Measurements from ENCODE around the gene HOXB1. TPM values are rescaled to one million over a fixed set of nuclear protein-coding genes. Genes with fewer than 3 reads are reported as not detected.

Gene HOXB1
- total RNA-seq, 1 experiment from 2014 or later, result not detected

DNA sequence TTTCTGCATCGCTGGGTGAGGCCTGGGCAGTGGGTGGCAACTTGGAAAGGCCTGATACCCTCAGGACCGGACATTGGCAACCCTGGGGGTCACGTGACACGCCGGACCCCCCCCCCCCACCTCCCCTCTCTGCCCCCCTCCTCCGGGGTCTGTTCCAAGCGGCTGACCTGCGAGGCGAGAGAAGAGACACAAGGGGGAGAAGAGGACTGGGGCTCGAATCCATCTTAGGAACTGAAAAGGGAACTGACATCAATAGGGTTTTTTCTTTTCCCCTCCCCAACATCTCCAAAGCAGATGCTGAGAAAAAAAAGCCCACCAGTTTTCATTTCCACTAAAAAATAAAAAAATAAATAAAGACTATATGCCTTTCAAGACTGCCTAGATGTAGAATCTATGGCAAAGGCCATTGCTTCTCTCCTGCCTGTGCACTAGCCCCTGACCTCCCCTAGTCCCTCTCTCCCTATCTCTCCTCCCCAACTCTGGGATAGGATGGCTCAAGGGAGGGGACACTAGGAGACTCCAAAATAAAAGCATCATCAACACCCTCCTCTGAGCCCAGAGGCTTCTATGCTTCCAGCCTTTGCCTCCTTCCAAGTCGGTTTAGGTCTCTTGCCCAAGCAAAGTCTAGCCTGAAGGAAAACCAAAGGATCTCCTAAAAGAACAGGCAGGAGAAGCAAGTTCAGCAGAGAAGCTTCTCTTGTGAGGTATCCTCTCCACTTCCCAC is 21.8 kb upstream of the HOXB1 start:
- H3K36me3 ChIP-seq (ENCODE audit: low read depth), result no peaks in the 10 kb centered on the region
- H3K79me2 ChIP-seq (ENCODE audit: low read depth), result no peaks in the 10 kb centered on the region
- DNase-seq, result no peak
- CTCF ChIA-PET, result no interaction called here
- H3K27me3 ChIP-seq (ENCODE audit: insufficient read depth, low read depth), result no peaks in the 10 kb centered on the region
- no peak overlapping the region for H3K4me2 ChIP-seq
- POLR2A ChIA-PET (ENCODE audit: unreplicated experiment), result no interaction called here
- no peak overlapping the region for H3K4me3 ChIP-seq
- H3K27ac ChIP-seq, result no peak overlapping the region
- no peaks in the 10 kb centered on the region for H3K4me1 ChIP-seq (replicated peaks; ENCODE audit: insufficient read depth)
- BruUV-seq (replicated peaks), result no TSS peak
- no peak for TF ChIP-seq EZH2 (IDR thresholded peaks at IDR 0.05; ENCODE audit: low read depth)
- TF ChIP-seq, protein P1, sequence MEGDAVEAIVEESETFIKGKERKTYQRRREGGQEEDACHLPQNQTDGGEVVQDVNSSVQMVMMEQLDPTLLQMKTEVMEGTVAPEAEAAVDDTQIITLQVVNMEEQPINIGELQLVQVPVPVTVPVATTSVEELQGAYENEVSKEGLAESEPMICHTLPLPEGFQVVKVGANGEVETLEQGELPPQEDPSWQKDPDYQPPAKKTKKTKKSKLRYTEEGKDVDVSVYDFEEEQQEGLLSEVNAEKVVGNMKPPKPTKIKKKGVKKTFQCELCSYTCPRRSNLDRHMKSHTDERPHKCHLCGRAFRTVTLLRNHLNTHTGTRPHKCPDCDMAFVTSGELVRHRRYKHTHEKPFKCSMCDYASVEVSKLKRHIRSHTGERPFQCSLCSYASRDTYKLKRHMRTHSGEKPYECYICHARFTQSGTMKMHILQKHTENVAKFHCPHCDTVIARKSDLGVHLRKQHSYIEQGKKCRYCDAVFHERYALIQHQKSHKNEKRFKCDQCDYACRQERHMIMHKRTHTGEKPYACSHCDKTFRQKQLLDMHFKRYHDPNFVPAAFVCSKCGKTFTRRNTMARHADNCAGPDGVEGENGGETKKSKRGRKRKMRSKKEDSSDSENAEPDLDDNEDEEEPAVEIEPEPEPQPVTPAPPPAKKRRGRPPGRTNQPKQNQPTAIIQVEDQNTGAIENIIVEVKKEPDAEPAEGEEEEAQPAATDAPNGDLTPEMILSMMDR (conservative IDR thresholded peaks at IDR 0.05), result no peak
- no peaks in the 10 kb centered on the region for H3K9me3 ChIP-seq (ENCODE audit: insufficient read depth, low read depth)
- H2AFZ ChIP-seq, result no peak overlapping the region
- H3F3A ChIP-seq (ENCODE audit: insufficient read depth, low read depth), result no peaks in the 10 kb centered on the region
- no peaks in the 10 kb centered on the region for H3K9me2 ChIP-seq (ENCODE audit: insufficient read depth)
- no peaks in the 10 kb centered on the region for H4K20me1 ChIP-seq (ENCODE audit: insufficient read depth)
- intact Hi-C loops (cut with micrococcal nuclease; ENCODE audit: unreplicated experiment), result no loop called here

DNA sequence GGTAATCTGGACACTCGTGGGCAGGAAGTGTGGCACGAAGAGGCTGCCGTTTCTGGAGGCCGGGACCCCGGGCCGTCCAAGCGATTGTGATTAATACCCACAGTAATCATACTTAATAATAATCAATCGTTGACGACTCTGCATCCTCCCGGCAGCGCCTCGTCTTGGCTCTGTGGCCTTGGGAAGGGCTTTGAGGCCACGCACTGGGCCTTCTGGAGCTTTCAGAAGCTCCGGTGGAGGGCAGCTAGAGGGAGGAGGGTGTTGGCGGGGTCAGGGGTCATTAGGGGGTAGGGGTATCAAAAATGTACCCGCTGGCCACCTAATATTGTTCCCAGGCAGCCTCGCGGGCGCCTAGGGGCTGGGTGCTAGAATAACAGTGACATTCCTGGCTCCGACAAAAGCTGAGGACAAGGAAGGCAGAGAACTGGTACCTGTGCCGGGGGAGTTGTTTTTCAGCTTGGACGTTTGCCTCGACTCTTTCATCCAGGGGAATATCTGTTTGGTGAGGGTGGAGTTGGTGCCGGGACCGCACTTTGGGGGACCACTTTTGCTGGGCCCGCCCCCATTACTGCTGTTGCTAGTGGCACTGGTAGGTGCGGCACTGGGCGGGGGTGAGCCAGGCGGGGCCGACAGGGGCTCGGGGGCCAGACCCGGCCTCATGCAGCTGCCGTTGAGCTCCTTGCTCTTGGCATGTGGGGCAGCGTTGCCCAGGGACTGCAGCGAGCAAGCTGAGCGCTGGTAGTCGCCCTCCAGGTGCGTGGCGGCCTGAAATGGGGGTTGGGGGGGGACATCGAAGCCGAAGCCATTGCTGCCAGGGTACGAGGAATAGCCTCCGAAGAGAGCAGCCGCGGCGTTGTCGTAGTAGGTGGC is 21.0 kb upstream of the HOXB1 start:
- intact Hi-C loops (cut with micrococcal nuclease; ENCODE audit: unreplicated experiment), result no loop called here
- H4K20me1 ChIP-seq (ENCODE audit: insufficient read depth), result no peaks in the 10 kb centered on the region
- H3K79me2 ChIP-seq (ENCODE audit: low read depth), result no peaks in the 10 kb centered on the region
- no peak overlapping the region for H2AFZ ChIP-seq
- H3K4me1 ChIP-seq (replicated peaks; ENCODE audit: insufficient read depth), result no peaks in the 10 kb centered on the region
- peaks cover 3% of the 10 kb centered on the region; the same call in 1 of the 2 replicates for H3F3A ChIP-seq (ENCODE audit: insufficient read depth, low read depth)
- H3K9me2 ChIP-seq (ENCODE audit: insufficient read depth), result no peaks in the 10 kb centered on the region
- no peaks in the 10 kb centered on the region for H3K36me3 ChIP-seq (ENCODE audit: low read depth)
- H3K27me3 ChIP-seq (ENCODE audit: insufficient read depth, low read depth), result no peaks in the 10 kb centered on the region
- H3K4me2 ChIP-seq, result no peak overlapping the region
- H3K9me3 ChIP-seq (ENCODE audit: insufficient read depth, low read depth), result no peaks in the 10 kb centered on the region
- no peak for TF ChIP-seq EZH2 (IDR thresholded peaks at IDR 0.05; ENCODE audit: low read depth)
- DNase-seq, result no peak
- H3K27ac ChIP-seq, result no peak overlapping the region
- no peak overlapping the region for H3K4me3 ChIP-seq
- ChIA-PET POLR2A (ENCODE audit: unreplicated experiment) (no interaction called here), CTCF (no interaction called here)
- no TSS peak for BruUV-seq (replicated peaks)

DNA sequence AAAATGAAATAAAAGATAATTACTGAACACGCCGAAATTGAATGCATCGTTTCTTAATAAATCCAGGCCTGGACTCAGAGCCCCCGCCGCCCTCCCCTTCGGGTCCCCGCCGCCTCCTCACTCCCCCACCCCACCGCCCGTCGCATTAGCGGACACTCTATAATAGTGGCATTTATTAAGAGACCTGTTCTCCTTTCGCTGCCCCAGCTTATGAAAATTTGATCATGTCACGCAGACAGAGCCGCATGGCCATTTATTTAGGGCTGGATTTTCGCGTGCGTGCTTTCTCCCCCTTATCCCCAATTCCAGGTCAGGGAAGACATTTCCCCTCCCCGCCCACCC is 20.4 kb upstream of the HOXB1 start:
- no peaks in the 10 kb centered on the region for H3K4me1 ChIP-seq (replicated peaks; ENCODE audit: insufficient read depth)
- no peak for TF ChIP-seq EZH2 (IDR thresholded peaks at IDR 0.05; ENCODE audit: low read depth)
- TF ChIP-seq, protein P1 (conservative IDR thresholded peaks at IDR 0.05), result no peak
- DNase-seq, result no peak
- CTCF ChIA-PET, result no interaction called here
- H3K27ac ChIP-seq, result no peak overlapping the region
- POLR2A ChIA-PET (ENCODE audit: unreplicated experiment), result no interaction called here
- no peak overlapping the region for H2AFZ ChIP-seq
- no peaks in the 10 kb centered on the region for H3K36me3 ChIP-seq (ENCODE audit: low read depth)
- peaks cover 7% of the 10 kb centered on the region; the same call in 1 of the 2 replicates for H3F3A ChIP-seq (ENCODE audit: insufficient read depth, low read depth)
- no peaks in the 10 kb centered on the region for H4K20me1 ChIP-seq (ENCODE audit: insufficient read depth)
- intact Hi-C loops (cut with micrococcal nuclease; ENCODE audit: unreplicated experiment), result no loop called here
- H3K4me2 ChIP-seq, result no peak overlapping the region
- H3K79me2 ChIP-seq (ENCODE audit: low read depth), result no peaks in the 10 kb centered on the region
- H3K27me3 ChIP-seq (ENCODE audit: insufficient read depth, low read depth), result no peaks in the 10 kb centered on the region
- no peaks in the 10 kb centered on the region for H3K9me3 ChIP-seq (ENCODE audit: insufficient read depth, low read depth)
- no TSS peak for BruUV-seq (replicated peaks)
- H3K4me3 ChIP-seq, result no peak overlapping the region
- no peaks in the 10 kb centered on the region for H3K9me2 ChIP-seq (ENCODE audit: insufficient read depth)

Data from PC-9 (cell line).